ENCODE results near the gene MICALL2.

- no peak for TF ChIP-seq CTCF (IDR thresholded peaks at IDR 0.05)
- no peak for TF ChIP-seq POLR2A (IDR thresholded peaks at IDR 0.05)
Observed at GRCh38 chr7:1434891-1435670, 24.2 kb downstream of the MICALL2 start.

Measured in Peyer's patch (tissue), 4 donors.